ENCODE results near the gene PGLYRP1. TPM values are rescaled to one million over a fixed set of nuclear protein-coding genes. Genes with fewer than 3 reads are reported as not detected.

PGLYRP1 gene
- not detected in 2 replicates for total RNA-seq

GRCh38 chr19:46022431-46023310 is at the start of gene PGLYRP1:
Gene PGLYRP1, minus strand, starts transcription at chr19:46023053. Its CDS starts 32 bp downstream, at chr19:46023021.

GRCh38 chr19:46040952-46041500 is 18.2 kb upstream of the PGLYRP1 start, which contains the start of gene IGFL4:
Gene IGFL4, minus strand, starts transcription at chr19:46041002. Its CDS starts 40 bp downstream, at chr19:46040962.

GRCh38 chr19:45994998-45995714 is 27.7 kb downstream of the PGLYRP1 start, which contains the start of gene CCDC61:
Gene CCDC61, plus strand, starts transcription at chr19:45995467. Its CDS starts 7,552 bp downstream, at chr19:46003019.

GRCh38 chr19:45973553-45974338 is 49.1 kb downstream of the PGLYRP1 start, which contains the start of gene NOVA2:
Gene NOVA2, minus strand, starts transcription at chr19:45973865. Its CDS starts 514 bp downstream, at chr19:45973351.

Other genes starting within 250 kb of the PGLYRP1 start
- gene DMPK, start 240.6 kb downstream of the PGLYRP1 start, total RNA-seq = 8.5 and 23.1 TPM in 2 replicates
- gene DMWD, start 230.2 kb downstream of the PGLYRP1 start, total RNA-seq = 35.0 and 39.7 TPM in 2 replicates
- under 0.01 TPM in 1 of 2 replicates, not detected in the other for gene RSPH6A, start 207.7 kb downstream of the PGLYRP1 start, total RNA-seq
- 45.0 and 54.6 TPM in 2 replicates for gene SYMPK, start 159.9 kb downstream of the PGLYRP1 start, total RNA-seq
- gene FOXA3, start 158.7 kb downstream of the PGLYRP1 start, total RNA-seq = 0.33 and 1.4 TPM in 2 replicates
- gene IRF2BP1, start 136.9 kb downstream of the PGLYRP1 start, total RNA-seq = 28.0 and 39.0 TPM in 2 replicates
- 3.6 and 5.5 TPM in 2 replicates for gene MYPOP, start 120.4 kb downstream of the PGLYRP1 start, total RNA-seq
- gene NANOS2, start 108.3 kb downstream of the PGLYRP1 start, total RNA-seq = not detected in 2 replicates
- not detected in 2 replicates for gene NOVA2, start 49.2 kb downstream of the PGLYRP1 start, total RNA-seq
- 10.3 and 15.5 TPM in 2 replicates for gene CCDC61, start 27.6 kb downstream of the PGLYRP1 start, total RNA-seq
- gene IGFL4, start 17.9 kb upstream of the PGLYRP1 start, total RNA-seq = not detected in 2 replicates
- 0.76 TPM in 1 of 2 replicates, not detected in the other for gene IGFL3, start 101.6 kb upstream of the PGLYRP1 start, total RNA-seq
- 0.63 TPM in 1 of 2 replicates, not detected in the other for gene IGFL2, start 125.2 kb upstream of the PGLYRP1 start, total RNA-seq
- not detected in 2 replicates for gene IGFL1, start 206.7 kb upstream of the PGLYRP1 start, total RNA-seq